ENCODE measurements around the gene MAPK8.

DNA sequence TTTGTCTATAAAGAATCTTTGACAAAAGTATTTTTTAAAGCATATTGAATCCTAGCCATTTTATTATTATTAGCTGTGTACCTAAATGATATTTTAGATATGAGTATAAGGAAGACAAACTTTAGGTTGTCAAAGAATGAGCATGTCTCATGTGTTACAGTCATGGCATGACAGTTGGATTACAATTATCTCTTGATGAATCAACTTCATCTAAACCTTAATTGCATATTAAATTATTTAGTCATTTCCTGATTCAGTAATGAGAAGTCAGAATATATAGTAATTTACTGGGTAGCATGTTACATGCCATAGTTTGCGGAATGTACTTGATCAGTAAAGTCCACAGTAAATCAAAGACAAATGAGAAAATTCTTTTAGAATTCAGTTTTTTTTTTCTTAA is 59.2 kb downstream of the MAPK8 start:
- TF ChIP-seq YY1 (IDR thresholded peaks at IDR 0.05; ENCODE audit: low read depth) = no peak
- no peak for TF ChIP-seq CHD2 (IDR thresholded peaks at IDR 0.05; ENCODE audit: low read length, partially characterized antibody)
- no peak for TF ChIP-seq TAF1 (IDR thresholded peaks at IDR 0.05; ENCODE audit: borderline replicate concordance, low read depth, low read length)
- TF ChIP-seq CTCF (IDR thresholded peaks at IDR 0.05) = no peak
- TF ChIP-seq EP300 (IDR thresholded peaks at IDR 0.05; ENCODE audit: borderline replicate concordance in 1 of 2, low read depth in 1 of 2, low read length in 1 of 2) = peak in 1 of 2 experiments; percentile 17; a peak in 1 of 4 replicates
- TF ChIP-seq, protein P1, sequence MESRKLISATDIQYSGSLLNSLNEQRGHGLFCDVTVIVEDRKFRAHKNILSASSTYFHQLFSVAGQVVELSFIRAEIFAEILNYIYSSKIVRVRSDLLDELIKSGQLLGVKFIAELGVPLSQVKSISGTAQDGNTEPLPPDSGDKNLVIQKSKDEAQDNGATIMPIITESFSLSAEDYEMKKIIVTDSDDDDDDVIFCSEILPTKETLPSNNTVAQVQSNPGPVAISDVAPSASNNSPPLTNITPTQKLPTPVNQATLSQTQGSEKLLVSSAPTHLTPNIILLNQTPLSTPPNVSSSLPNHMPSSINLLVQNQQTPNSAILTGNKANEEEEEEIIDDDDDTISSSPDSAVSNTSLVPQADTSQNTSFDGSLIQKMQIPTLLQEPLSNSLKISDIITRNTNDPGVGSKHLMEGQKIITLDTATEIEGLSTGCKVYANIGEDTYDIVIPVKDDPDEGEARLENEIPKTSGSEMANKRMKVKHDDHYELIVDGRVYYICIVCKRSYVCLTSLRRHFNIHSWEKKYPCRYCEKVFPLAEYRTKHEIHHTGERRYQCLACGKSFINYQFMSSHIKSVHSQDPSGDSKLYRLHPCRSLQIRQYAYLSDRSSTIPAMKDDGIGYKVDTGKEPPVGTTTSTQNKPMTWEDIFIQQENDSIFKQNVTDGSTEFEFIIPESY (IDR thresholded peaks at IDR 0.05; ENCODE audit: borderline replicate concordance, low read depth) = no peak
- TF ChIP-seq, protein P2, sequence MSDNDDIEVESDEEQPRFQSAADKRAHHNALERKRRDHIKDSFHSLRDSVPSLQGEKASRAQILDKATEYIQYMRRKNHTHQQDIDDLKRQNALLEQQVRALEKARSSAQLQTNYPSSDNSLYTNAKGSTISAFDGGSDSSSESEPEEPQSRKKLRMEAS (IDR thresholded peaks at IDR 0.05; ENCODE audit: low read depth) = no peak
- no peak for TF ChIP-seq REST (IDR thresholded peaks at IDR 0.05; ENCODE audit: low read depth, low read length)
- no peak; the same call in 1 of the 2 replicates for TF ChIP-seq PBX3 (IDR thresholded peaks at IDR 0.05)
- TF ChIP-seq POLR2AphosphoS5 (IDR thresholded peaks at IDR 0.05; ENCODE audit: low read depth, low read length) = no peak
- TF ChIP-seq TEAD4 (IDR thresholded peaks at IDR 0.05; ENCODE audit: borderline replicate concordance, insufficient read depth) = no peak
- TF ChIP-seq USF2 (IDR thresholded peaks at IDR 0.05; ENCODE audit: borderline replicate concordance, low read depth, low read length) = no peak
- TF ChIP-seq SIN3A (IDR thresholded peaks at IDR 0.05; ENCODE audit: borderline replicate concordance, low read depth, low read length) = no peak
- no peak for TF ChIP-seq GATA2 (CRISPR knock-in tag; IDR thresholded peaks at IDR 0.05)
